Heart right ventricle (tissue), 16 donors: Measurements from ENCODE around the gene SUSD3. TPM values are rescaled to one million over a fixed set of nuclear protein-coding genes. Genes with fewer than 3 reads are reported as not detected.

Source experiments
- ATAC-seq, 8 donors: fragments of 200-7000 bp; cut with Tn5 transposase; one replicate each; pipeline ENCODE4 v1.9.1; 2020; ENCODE audit warnings: mild to moderate bottlenecking in 8 of 8, moderate library complexity in 8 of 8, moderate number of reproducible peaks in 1 of 8
- DNase-seq, 2 donors: peaks; one replicate each; pipeline ENCODE4 v3.0.0-alpha.2; 2020
- H3K27ac ChIP-seq, 10 donors: fragments of 200-600 bp; sonication (generic) in 2 of 10; one replicate each; pipeline versions ENCODE4 v1.5.0 to v1.8.0; 2020 to 2022; ENCODE audit warnings: mild to moderate bottlenecking in 3 of 10
- H3K27me3 ChIP-seq, 7 donors: fragments of 200-600 bp; one replicate each; pipeline ENCODE4 v1.8.0; 2021 to 2022; ENCODE audit warnings: mild to moderate bottlenecking in 2 of 7
- H3K36me3 ChIP-seq, 9 donors: fragments of 200-600 bp; sonication (generic) in 1 of 9; one replicate each; pipeline versions ENCODE4 v1.5.0 to v1.8.0; 2020 to 2022; ENCODE audit warnings: mild to moderate bottlenecking in 2 of 9
- H3K4me1 ChIP-seq, 9 donors: fragments of 200-600 bp; sonication (generic) in 1 of 9; one replicate each; pipeline versions ENCODE4 v1.5.0 to v1.8.0; 2020 to 2022; ENCODE audit warnings: mild to moderate bottlenecking in 4 of 9
- H3K4me3 ChIP-seq, 10 donors: fragments of 200-600 bp; sonication (generic) in 2 of 10; one replicate each; pipeline versions ENCODE4 v1.5.0 to v1.8.0; 2020 to 2022; ENCODE audit warnings: mild to moderate bottlenecking in 7 of 10, moderate library complexity in 2 of 10
- H3K9me3 ChIP-seq, 11 donors: fragments of 200-600 bp in 10 of 11; sonication (generic) in 2 of 11; one replicate each; pipeline versions ENCODE4 v1.5.0 to v1.8.0; 2013 to 2022; ENCODE audit warnings: mild to moderate bottlenecking in 2 of 11, control low read depth in 1 of 11, moderate library complexity in 1 of 11
- CTCF ChIP-seq, 9 donors: fragments of 200-600 bp; sonication (generic) in 2 of 9; IDR thresholded peaks; one replicate each; pipeline versions ENCODE4 v1.5.0 to v1.8.0; 2021 to 2022; ENCODE audit warnings: antibody characterized with exemption in 9 of 9, mild to moderate bottlenecking in 5 of 9, moderate library complexity in 1 of 9
- WGBS, 2 donors: extraction: QIAGEN DNeasy Blood & Tissue Kit; methylation state at CpG; one replicate each; pipeline ENCODE4 v1.1.7; 2013; ENCODE audit warnings: inconsistent platforms in 1 of 2; 5-methylcytosine and 5-hydroxymethylcytosine counted together
- intact Hi-C, 10 donors: fragments of 100-400 bp; cut with DNase I; formaldehyde crosslinking; loops; one replicate each; pipeline versions ENCODE4 v1.11.1 to v1.14.2; 2022
- long read RNA-seq, 3 donors: library from polyadenylated mRNA; unstranded; transcript quantifications; one replicate each; pipeline ENCODE4 v2.0.0, GENCODE V29; 2020 to 2021
- polyA plus RNA-seq, 2 donors: library from polyadenylated mRNA; stranded (reverse); fragments of 200-250 nt; gene quantifications; one replicate each; pipeline ENCODE4 v1.2.3, GENCODE V29; 2013
- total RNA-seq, 10 donors: library from RNA; stranded (reverse); fragmentation: NEBNext Ultra II Directional in 3 of 10; extraction: Animal tissue kit (Norgen Biotek cat#: 25700) in 3 of 10; gene quantifications; one replicate each; pipeline versions ENCODE4 v1.2.1 to v1.2.4, GENCODE V29; 2021 to 2023
- donor health status: Arrhythmogenic right ventricular cardiomyopathy.
- donor health status: ischemic (EF 13 %, LVEDD 7.1; RV severe dilation, severe dysfunction).
- donor health status: healthy with polysubstance abuse.
- donor health status: DM: no; HTN: yes; CAD: no.
- donor health status: DM: no; HTN: no; CAD: no.
- donor health status: ischemic (EF 25% LVEDD 6.9; RV normal size, moderate dysfunction).
- donor health status: ischemic (EF 25% LVEDD 5.7; RV mildly dilated, moderate dysfunction).
- donor health status: healthy.
- donor health status: DM: yes; HTN: yes; CAD: no.
- donor health status: Ischemic cardiomyopathy.
- donor health status: ischemic (EF 35%, LVEDD 5.7; RV mildly dilated, moderate dysfunction).
- donor health status: nonischemic (EF 11% LVEDD 7.7; RV severe dilation, severe dysfunction).
- donor health status: DM: yes; HTN: yes; CAD: no.
- donor health status: PGD.
- donor health status: ischemic (EF 29% LVEDD 5.4; RV normal size, mild dysfunction).
- donor health status: nonischemic (EF 23%, LVEDD 6.1; RV moderate dilation, normal function).

The SUSD3 gene
- total RNA-seq: 1 to 10 TPM in 3 of 10 donors, under 1 TPM in 6, not detected in 1; 0.40 to 2.1 (median 0.79) TPM
- under 1 TPM; 0.74 to 0.88 TPM for polyA plus RNA-seq
- long read RNA-seq, donor 1, partial matches to known transcripts: 0 of 1 reads
- long read RNA-seq, donor 1, other reads (novel, unspliced or antisense): 0 of 1 reads
- long read RNA-seq, donor 2, partial matches to known transcripts: 0 of 1 reads
- long read RNA-seq, donor 2, other reads (novel, unspliced or antisense): 0 of 1 reads
- long read RNA-seq, donor 3: 0 reads

- H3K27ac ChIP-seq: peak within 1 kb of the TSS in 5 of 10 donors; percentile 3 to 85 (median 26)
- intact Hi-C loops: no loop called here
- DNase-seq: peak; percentile 47 to 66
- H3K4me3 ChIP-seq: peak within 1 kb of the TSS; percentile 32 to 70 (median 56)
- TF ChIP-seq CTCF (IDR thresholded peaks at IDR 0.05): no peak
- H3K4me1 ChIP-seq: peaks cover 0 to 69% (median 23%) of the 10 kb centered on the region in 9 donors
- no peaks in the 10 kb centered on the region for H3K36me3 ChIP-seq
- 4 to 5% methylated on average over 50 to 55 of the region's 55 CpGs for WGBS, 2 donors
- H3K27me3 ChIP-seq: peaks cover 0 to 19% (median 0%) of the 10 kb centered on the region in 7 donors
- H3K9me3 ChIP-seq: no peaks in the 10 kb centered on the region
- ATAC-seq: peak; percentile 66 to 83 (median 76)
Measured at GRCh38 chr9:93058355-93059010, at the start of gene SUSD3. Gene SUSD3, plus strand, starts transcription at chr9:93058701. Its CDS starts 42 bp downstream, at chr9:93058743.

- intact Hi-C loops: loop anchor here in 2 of 10 donors (10.0 kb wide), 2 partner anchors 55 to 85 kb away; partner anchors contain the start of gene CARD19 (in 1 of the 2)
- no peak for TF ChIP-seq CTCF (IDR thresholded peaks at IDR 0.05)
- 87 to 88% methylated on average over 21 of the region's 21 CpGs for WGBS, 2 donors
- no peak overlapping the region for H3K4me3 ChIP-seq
- no peak overlapping the region for H3K27ac ChIP-seq
- peaks cover 0 to 92% (median 0%) of the 10 kb centered on the region in 9 donors for H3K36me3 ChIP-seq
- H3K4me1 ChIP-seq: no peaks in the 10 kb centered on the region
- H3K9me3 ChIP-seq: no peaks in the 10 kb centered on the region
- ATAC-seq (peak in 1 of 8 donors; percentile 22), DNase-seq (no peak)
- H3K27me3 ChIP-seq: peaks cover 0 to 3% (median 0%) of the 10 kb centered on the region in 7 donors
Measured at GRCh38 chr9:93009337-93010015, 49.0 kb upstream of the SUSD3 start.

GRCh38 chr9:93010056-93010455 lies 48.4 kb upstream of the SUSD3 start:
- H3K4me1 ChIP-seq: no peaks in the 10 kb centered on the region
- peaks cover 0 to 93% (median 0%) of the 10 kb centered on the region in 9 donors for H3K36me3 ChIP-seq
- no peak for ATAC-seq
- H3K27ac ChIP-seq: no peak overlapping the region
- peaks cover 0 to 3% (median 0%) of the 10 kb centered on the region in 7 donors for H3K27me3 ChIP-seq
- DNase-seq: no peak
- H3K4me3 ChIP-seq: no peak overlapping the region
- WGBS, 2 donors: 70 to 73% methylated on average over 13 of the region's 13 CpGs
- no peaks in the 10 kb centered on the region for H3K9me3 ChIP-seq
- intact Hi-C loops: no loop called here
- TF ChIP-seq CTCF (IDR thresholded peaks at IDR 0.05): no peak

- intact Hi-C loops: no loop called here
- no peak overlapping the region for H3K4me3 ChIP-seq
- 42 to 57% methylated on average over 4 of the region's 4 CpGs for WGBS, 2 donors
- no peaks in the 10 kb centered on the region for H3K4me1 ChIP-seq
- peaks cover 0 to 93% (median 0%) of the 10 kb centered on the region in 9 donors for H3K36me3 ChIP-seq
- no peak for TF ChIP-seq CTCF (IDR thresholded peaks at IDR 0.05)
- no peaks in the 10 kb centered on the region for H3K9me3 ChIP-seq
- no peak for DNase-seq
- ATAC-seq: no peak
- peaks cover 0 to 3% (median 0%) of the 10 kb centered on the region in 7 donors for H3K27me3 ChIP-seq
- no peak overlapping the region for H3K27ac ChIP-seq
Measured at GRCh38 chr9:93010704-93011103, 47.8 kb upstream of the SUSD3 start.
